Measurements from ENCODE around the gene METTL4. TPM values are rescaled to one million over a fixed set of nuclear protein-coding genes. Genes with fewer than 3 reads are reported as not detected.
A peak's percentile ranks its signal among the peaks of the same experiment; 100 is the strongest.

Gene METTL4
- total RNA-seq (2022) (15.0 and 20.1 TPM in 2 replicates), Bru-seq, nascent RNA (percentile 83 among the genes with signal in this experiment), BruChase-seq, experiment 1, labeled RNA remaining after a 2-hour chase (percentile 90 among the genes with signal in this experiment), BruChase-seq, experiment 2, labeled RNA remaining after a 6-hour chase (percentile 81 among the genes with signal in this experiment)
- long read RNA-seq, transcript METTL4-203 (9 exons, 2,742 nt): major isoform, 12 of 25 reads
- long read RNA-seq, partial matches to known transcripts: 6 of 25 reads
- long read RNA-seq, other reads (novel, unspliced or antisense): 7 of 25 reads

- no peaks in the 10 kb centered on the region for H3K9me3 ChIP-seq
- POLR2A ChIA-PET: interaction anchor here (0.5 to 1.6 kb wide), 3 partner anchors 12 to 85 kb away, joined by 3 to 4 read pairs (median 3); no protein-coding TSS in a partner anchor
- no peaks in the 10 kb centered on the region for H3K27me3 ChIP-seq (replicated peaks; ENCODE audit: control insufficient read depth, insufficient read depth, low read length)
- H3K4me3 Mint-ChIP-seq (ENCODE audit: unreplicated experiment): peak within 1 kb of the TSS; percentile 94
- TF ChIP-seq CTCF (IDR thresholded peaks at IDR 0.05; ENCODE audit: insufficient read depth in 1 of 2, low read depth in 1 of 2, low read length in 1 of 2, severe bottlenecking in 1 of 2, unreplicated experiment in 1 of 2): no peak
- H3K4me1 Mint-ChIP-seq (ENCODE audit: low read depth, unreplicated experiment): peaks cover 6% of the 10 kb centered on the region
- peak within 1 kb of the TSS; percentile 98 for H3K27ac Mint-ChIP-seq (ENCODE audit: unreplicated experiment)
- H3K27me3 Mint-ChIP-seq (ENCODE audit: insufficient read depth, unreplicated experiment): no peaks in the 10 kb centered on the region
- peaks cover 2% of the 10 kb centered on the region; the same call in 1 of the 2 replicates for H3K36me3 ChIP-seq (ENCODE audit: control insufficient read depth, insufficient read depth, low read length)
- intact Hi-C loops (cut with micrococcal nuclease; ENCODE audit: unreplicated experiment): loop anchor here (5.0 kb wide), 1 partner anchor 86 kb away; the partner anchor contains the start of gene SMCHD1
- TSS peak; percentile 74 for BruUV-seq (replicated peaks)
- peaks cover 21% of the 10 kb centered on the region for H3K4me1 ChIP-seq
- CTCF ChIA-PET: no interaction called here
- peak; percentile 86 to 87 for DNase-seq
- peak within 1 kb of the TSS; percentile 45 for H3K4me3 ChIP-seq (ENCODE audit: low read depth, low read length)
- peaks cover 36% of the 10 kb centered on the region for H3K36me3 Mint-ChIP-seq (ENCODE audit: insufficient read depth, unreplicated experiment)
- no peaks in the 10 kb centered on the region for H3K9me3 Mint-ChIP-seq (ENCODE audit: unreplicated experiment)
These were observed at the start of gene METTL4, which contains the start of gene NDC80 for GRCh38 chr18:2571200-2572170. Gene METTL4, minus strand, starts transcription at chr18:2571505. Its CDS starts 4,289 bp downstream, at chr18:2567216. Gene NDC80, plus strand, starts transcription at chr18:2571557. Its CDS starts 1,429 bp downstream, at chr18:2572986.

- Mint-ChIP-seq H3K4me3 (ENCODE audit: unreplicated experiment) (no peak overlapping the region), H3K27me3 (ENCODE audit: insufficient read depth, unreplicated experiment) (no peaks in the 10 kb centered on the region), H3K9me3 (ENCODE audit: unreplicated experiment) (no peaks in the 10 kb centered on the region), H3K36me3 (ENCODE audit: insufficient read depth, unreplicated experiment) (peaks cover 27% of the 10 kb centered on the region), H3K27ac (ENCODE audit: unreplicated experiment) (no peak overlapping the region), H3K4me1 (ENCODE audit: low read depth, unreplicated experiment) (no peaks in the 10 kb centered on the region)
- TF ChIP-seq CTCF (IDR thresholded peaks at IDR 0.05; ENCODE audit: insufficient read depth in 1 of 2, low read depth in 1 of 2, low read length in 1 of 2, severe bottlenecking in 1 of 2, unreplicated experiment in 1 of 2): no peak
- H3K27me3 ChIP-seq (replicated peaks; ENCODE audit: control insufficient read depth, insufficient read depth, low read length): no peaks in the 10 kb centered on the region
- H3K4me3 ChIP-seq (ENCODE audit: low read depth, low read length): no peak overlapping the region
- CTCF ChIA-PET: no interaction called here
- no peaks in the 10 kb centered on the region for H3K4me1 ChIP-seq
- intact Hi-C loops (cut with micrococcal nuclease; ENCODE audit: unreplicated experiment): no loop called here
- no peaks in the 10 kb centered on the region for H3K36me3 ChIP-seq (ENCODE audit: control insufficient read depth, insufficient read depth, low read length)
- DNase-seq: no peak
- no peaks in the 10 kb centered on the region for H3K9me3 ChIP-seq
- no TSS peak for BruUV-seq (replicated peaks)
- POLR2A ChIA-PET: no interaction called here
These were observed 46.7 kb upstream of the METTL4 start for GRCh38 chr18:2618009-2618408.

- no TSS peak for BruUV-seq (replicated peaks)
- Histone ChIP-seq H3K27me3 (replicated peaks; ENCODE audit: control insufficient read depth, insufficient read depth, low read length) (no peaks in the 10 kb centered on the region), H3K36me3 (ENCODE audit: control insufficient read depth, insufficient read depth, low read length) (no peaks in the 10 kb centered on the region; the same call in 1 of the 2 replicates), H3K9me3 (no peaks in the 10 kb centered on the region), H3K4me3 (ENCODE audit: low read depth, low read length) (no peak overlapping the region), H3K4me1 (no peaks in the 10 kb centered on the region)
- no peak for DNase-seq
- H3K27me3 Mint-ChIP-seq (ENCODE audit: insufficient read depth, unreplicated experiment): no peaks in the 10 kb centered on the region
- no peak overlapping the region for H3K4me3 Mint-ChIP-seq (ENCODE audit: unreplicated experiment)
- no peaks in the 10 kb centered on the region for H3K4me1 Mint-ChIP-seq (ENCODE audit: low read depth, unreplicated experiment)
- H3K36me3 Mint-ChIP-seq (ENCODE audit: insufficient read depth, unreplicated experiment): peaks cover 27% of the 10 kb centered on the region
- ChIA-PET CTCF (no interaction called here), POLR2A (no interaction called here)
- no peak for TF ChIP-seq CTCF (IDR thresholded peaks at IDR 0.05; ENCODE audit: insufficient read depth in 1 of 2, low read depth in 1 of 2, low read length in 1 of 2, severe bottlenecking in 1 of 2, unreplicated experiment in 1 of 2)
- no peak overlapping the region for H3K27ac Mint-ChIP-seq (ENCODE audit: unreplicated experiment)
- no peaks in the 10 kb centered on the region for H3K9me3 Mint-ChIP-seq (ENCODE audit: unreplicated experiment)
- intact Hi-C loops (cut with micrococcal nuclease; ENCODE audit: unreplicated experiment): no loop called here
These were observed 46.2 kb upstream of the METTL4 start for GRCh38 chr18:2617401-2617998.

All from Caco-2 (cell line).